GM10248 (cell line): ENCODE data around the gene LRRC14B.

Experiments used
- CTCF ChIA-PET: fragments of 300-600 bp; sonication (Branson Sonifier 250); formaldehyde crosslinking; extraction: SDS; loops from one replicate; lab custom pipeline; 2021; ENCODE audit warnings: antibody characterized with exemption; lab: Yijun Ruan, JAX
- POLR2A ChIA-PET: fragments of 350-650 bp; sonication (Branson Sonifier 250); formaldehyde crosslinking; extraction: SDS; loops from one replicate; lab custom pipeline; 2020; ENCODE audit warnings: antibody characterized with exemption; lab: Yijun Ruan, JAX
- DNase-seq: peaks from one replicate; pipeline ENCODE4 v3.0.0; 2012; ENCODE audit errors: extremely low spot score
- TF ChIP-seq, protein P1 (sequence below): IDR thresholded peaks from 2 replicates; pipeline ENCODE4 v1.5.1; 2012; ENCODE audit warnings: mild to moderate bottlenecking, low read depth; ENCODE audit errors: extremely low read depth, missing control alignments, control extremely low read depth

Gene LRRC14B

DNA sequence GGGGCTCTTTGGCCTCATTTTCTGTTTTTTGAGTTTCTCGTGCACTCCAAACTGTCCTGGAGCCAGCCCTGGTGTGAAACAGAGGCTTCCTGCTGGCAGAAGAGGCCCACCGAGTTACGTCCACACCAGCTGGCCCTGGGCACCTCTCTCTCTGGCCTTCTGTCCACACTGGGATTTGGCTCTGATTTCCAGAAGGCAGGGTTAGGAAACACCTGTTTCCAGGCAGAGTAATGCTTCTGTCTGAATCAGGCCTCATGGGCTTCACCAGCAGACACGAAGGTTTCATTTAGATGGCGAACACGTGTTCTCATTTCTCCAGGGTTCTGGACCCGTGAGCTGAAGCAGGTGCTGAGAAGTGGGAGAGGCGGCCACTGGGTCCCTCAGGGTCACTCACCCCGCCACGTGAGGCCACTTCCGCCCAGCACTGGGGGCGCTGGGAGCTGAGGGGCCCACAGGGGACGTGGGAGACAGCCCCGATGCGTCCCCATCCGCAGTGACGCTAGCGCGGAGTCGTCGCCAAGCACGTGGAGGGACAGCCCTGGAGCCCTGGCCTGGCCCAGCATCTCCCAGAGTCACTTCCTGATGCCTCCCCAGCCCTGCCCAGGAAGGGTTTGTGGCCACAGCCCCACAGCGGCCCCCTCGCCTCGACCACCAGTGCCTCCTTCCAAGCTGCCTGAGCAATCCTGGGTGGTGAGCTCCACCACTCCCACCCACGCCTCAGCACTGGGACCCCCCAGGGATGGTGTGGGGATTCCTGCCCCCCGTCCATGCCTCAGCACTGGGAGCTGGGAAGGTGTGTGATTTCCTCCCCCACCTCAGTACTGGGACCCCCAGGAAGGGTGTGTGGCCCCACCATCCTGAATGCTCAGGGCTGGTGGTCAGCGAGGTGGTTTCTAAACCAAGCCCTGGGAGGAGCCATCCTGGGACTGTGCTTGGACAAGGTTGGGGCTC lies 4.9 kb upstream of the LRRC14B start:
- TF ChIP-seq, protein P1, sequence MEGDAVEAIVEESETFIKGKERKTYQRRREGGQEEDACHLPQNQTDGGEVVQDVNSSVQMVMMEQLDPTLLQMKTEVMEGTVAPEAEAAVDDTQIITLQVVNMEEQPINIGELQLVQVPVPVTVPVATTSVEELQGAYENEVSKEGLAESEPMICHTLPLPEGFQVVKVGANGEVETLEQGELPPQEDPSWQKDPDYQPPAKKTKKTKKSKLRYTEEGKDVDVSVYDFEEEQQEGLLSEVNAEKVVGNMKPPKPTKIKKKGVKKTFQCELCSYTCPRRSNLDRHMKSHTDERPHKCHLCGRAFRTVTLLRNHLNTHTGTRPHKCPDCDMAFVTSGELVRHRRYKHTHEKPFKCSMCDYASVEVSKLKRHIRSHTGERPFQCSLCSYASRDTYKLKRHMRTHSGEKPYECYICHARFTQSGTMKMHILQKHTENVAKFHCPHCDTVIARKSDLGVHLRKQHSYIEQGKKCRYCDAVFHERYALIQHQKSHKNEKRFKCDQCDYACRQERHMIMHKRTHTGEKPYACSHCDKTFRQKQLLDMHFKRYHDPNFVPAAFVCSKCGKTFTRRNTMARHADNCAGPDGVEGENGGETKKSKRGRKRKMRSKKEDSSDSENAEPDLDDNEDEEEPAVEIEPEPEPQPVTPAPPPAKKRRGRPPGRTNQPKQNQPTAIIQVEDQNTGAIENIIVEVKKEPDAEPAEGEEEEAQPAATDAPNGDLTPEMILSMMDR: no peak
- POLR2A ChIA-PET: no interaction called here
- DNase-seq: no peak
- CTCF ChIA-PET: interaction anchor here (2.4 to 2.8 kb wide), 2 partner anchors 32 to 717 kb away, joined by 8 to 17 read pairs; partner anchors contain the start of genes CCDC127 and SDHA

DNA sequence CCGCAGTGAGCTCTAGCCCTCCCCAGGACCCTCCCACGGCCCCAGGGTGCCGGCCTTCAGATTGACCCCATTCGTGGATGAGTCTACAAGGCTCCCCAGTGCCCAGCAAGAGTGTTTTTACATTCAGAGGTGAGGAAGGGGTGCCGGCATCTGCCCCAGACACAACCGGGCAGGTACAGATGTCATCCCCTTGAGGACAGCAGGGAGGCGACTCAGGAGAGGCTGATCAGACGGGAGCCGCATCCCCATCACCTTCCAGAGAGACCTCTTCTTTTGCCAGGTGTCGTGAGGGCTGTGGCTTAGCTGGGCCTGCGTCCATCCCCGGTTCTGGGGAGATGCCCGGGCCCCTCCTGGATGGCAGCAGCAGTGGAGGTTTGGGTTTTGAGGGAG lies 4.3 kb upstream of the LRRC14B start:
- TF ChIP-seq, protein P1: no peak
- no peak for DNase-seq
- ChIA-PET CTCF (interaction anchor here (1.6 to 2.8 kb wide), 3 partner anchors 32 to 716 kb away, joined by 5 to 17 read pairs (median 8); partner anchors contain the start of genes CCDC127 and SDHA), POLR2A (no interaction called here)

DNA sequence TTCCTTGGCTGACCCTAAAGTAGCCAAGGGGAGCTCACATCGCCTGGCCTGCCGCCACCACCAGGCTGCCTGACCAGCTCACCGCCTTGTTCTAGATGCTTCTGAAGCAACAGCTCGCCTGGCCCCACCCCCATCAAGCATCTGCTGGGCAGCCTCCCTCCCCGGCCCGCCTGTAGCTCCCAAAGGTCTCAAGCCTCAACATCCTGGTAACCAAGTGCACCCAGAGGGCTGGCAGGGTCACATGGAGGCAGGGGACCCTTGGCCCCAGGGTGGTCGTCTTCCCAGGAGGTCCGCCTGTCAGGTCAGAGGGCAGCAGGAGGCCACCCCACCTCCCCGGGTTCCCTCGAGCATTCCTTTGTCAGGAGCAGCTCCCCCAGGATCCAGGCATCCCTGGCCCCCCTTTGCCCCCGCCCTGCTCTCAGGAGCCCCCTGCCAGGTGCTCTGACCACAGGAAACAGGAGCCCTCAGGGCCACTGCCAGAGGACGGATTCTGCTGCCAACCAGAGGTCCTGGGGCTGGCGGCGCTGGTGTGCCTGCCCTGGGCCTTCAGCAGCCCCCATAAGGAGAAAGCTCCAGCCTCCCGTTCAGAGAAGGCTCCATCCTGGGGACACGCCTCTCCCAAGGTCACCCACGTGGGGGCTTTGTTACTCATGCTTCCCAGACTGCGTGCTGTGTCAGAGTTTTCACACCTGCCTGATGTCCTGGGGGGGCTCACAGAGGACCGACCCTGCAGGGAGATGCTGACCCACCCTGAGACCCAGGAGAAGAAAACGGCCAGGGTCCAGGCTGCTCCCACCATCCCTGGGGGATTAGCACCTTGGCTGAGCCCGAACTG lies 3.5 kb upstream of the LRRC14B start:
- POLR2A ChIA-PET: interaction anchor here (0.6 to 1.1 kb wide), 2 partner anchors 83 to 89 kb away, joined by 3 to 5 read pairs; partner anchors contain the start of gene PDCD6
- CTCF ChIA-PET: interaction anchor here (0.6 to 2.8 kb wide), 26 partner anchors 8 to 981 kb away, joined by 3 to 17 read pairs (median 4); partner anchors contain the start of genes CCDC127, PDCD6 and SDHA
- no peak for DNase-seq

DNA sequence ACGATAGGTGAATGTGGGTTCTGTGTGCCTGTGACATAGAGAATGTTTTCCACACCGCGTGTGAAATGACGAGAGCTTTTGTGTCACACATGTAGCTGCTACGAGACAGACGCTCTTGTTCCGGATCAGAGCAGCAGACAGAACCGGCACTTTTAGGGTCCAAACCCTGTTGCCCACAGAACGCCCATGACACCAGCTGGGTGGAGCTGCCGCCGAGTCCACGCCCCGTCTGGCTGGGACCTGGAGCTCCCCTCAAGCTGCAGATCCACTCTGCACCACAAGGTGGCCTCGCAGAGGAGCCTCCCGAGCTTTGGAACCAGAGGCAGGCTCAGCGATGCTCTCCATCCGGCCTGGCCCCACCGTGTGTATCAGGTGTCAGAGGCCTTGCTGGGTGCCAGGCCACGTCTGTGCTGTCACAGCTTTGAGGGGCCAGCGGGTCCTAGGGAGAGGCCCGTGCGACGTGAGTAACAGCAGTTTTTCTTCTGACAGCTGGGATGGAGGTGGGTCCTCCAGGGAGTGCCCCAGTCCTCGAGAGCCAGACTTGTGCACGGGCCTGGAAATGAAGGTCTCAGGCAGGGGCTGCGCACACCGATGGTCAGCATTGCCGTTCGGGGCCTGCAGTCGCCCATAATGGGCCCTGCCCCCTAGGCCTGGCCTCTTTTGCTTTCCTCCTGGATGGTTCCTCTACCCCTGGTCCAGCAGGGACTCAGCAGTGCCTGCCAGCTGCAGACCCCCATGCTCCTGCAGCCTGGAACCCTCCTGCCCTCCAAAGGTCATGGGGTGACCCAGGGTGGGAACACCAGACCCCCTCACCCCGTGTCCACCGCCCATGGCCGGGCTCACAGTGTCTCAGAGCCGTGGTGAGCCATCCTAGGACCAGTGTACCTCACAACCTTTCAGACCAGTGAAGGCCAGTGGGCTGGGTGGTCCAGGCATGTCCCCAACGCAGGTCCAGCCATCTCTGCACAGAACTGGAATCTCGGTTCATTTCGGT lies 2.5 kb upstream of the LRRC14B start:
- peak; percentile 95 for DNase-seq
- POLR2A ChIA-PET: interaction anchor here (0.6 to 1.1 kb wide), 2 partner anchors 82 to 88 kb away, joined by 3 to 5 read pairs; partner anchors contain the start of gene PDCD6
- TF ChIP-seq, protein P1: peak; percentile 93
- CTCF ChIA-PET: interaction anchor here (0.6 to 2.8 kb wide), 26 partner anchors 9 to 980 kb away, joined by 3 to 17 read pairs (median 4); partner anchors contain the start of genes CCDC127, PDCD6 and SDHA

More for the DNA sequence above, 3.5 kb upstream of the LRRC14B start:
- TF ChIP-seq, protein P1: no peak

DNA sequence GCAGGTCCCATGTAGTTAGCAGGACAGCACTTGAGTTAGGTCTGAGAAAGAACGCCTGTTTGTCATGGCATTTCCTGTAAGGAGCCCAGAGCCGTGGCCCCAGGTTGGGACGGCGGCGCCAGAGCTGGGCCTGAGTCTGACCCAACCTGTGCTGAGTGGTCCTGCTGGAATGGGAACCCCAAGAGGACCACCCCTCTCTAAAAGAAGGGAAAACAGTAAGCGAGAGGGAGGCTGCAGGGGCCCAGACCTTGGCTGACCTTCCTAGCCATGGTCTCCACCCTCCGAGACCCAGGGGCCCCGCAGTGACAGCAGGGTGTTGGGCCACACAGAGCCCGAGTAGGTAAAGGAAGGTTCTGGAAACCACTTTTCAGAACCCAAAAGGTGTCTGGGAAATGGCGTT lies 1.8 kb upstream of the LRRC14B start:
- TF ChIP-seq, protein P1: no peak
- DNase-seq: no peak
- ChIA-PET CTCF (interaction anchor here (1.4 to 2.8 kb wide), 3 partner anchors 10 to 29 kb away, joined by 6 to 17 read pairs (median 13); partner anchors contain the start of genes CCDC127 and SDHA), POLR2A (no interaction called here)
